Naive thymus-derived CD4-positive, alpha-beta T cell (primary cell): Measurements from ENCODE around the gene EFHC2. TPM values are rescaled to one million over a fixed set of nuclear protein-coding genes. Genes with fewer than 3 reads are reported as not detected.

Source experiments
- ATAC-seq: fragments of 150-1000 bp; cut with Tn5 transposase; 2 replicates; pipeline ENCODE4 v1.10.0; 2021; ENCODE audit warnings: mild to moderate bottlenecking, moderate library complexity
- CTCF ChIA-PET: fragments of 350-600 bp; sonication (Branson Sonifier 250); formaldehyde crosslinking; loops from one replicate; lab custom pipeline; 2021; ENCODE audit warnings: antibody characterized with exemption; lab: Charles Lee
- POLR2A ChIA-PET: fragments of 350-600 bp; sonication (Branson Sonifier 250); formaldehyde crosslinking; loops from one replicate; lab custom pipeline; 2021; ENCODE audit warnings: antibody characterized with exemption, inconsistent platforms; lab: Charles Lee
- DNase-seq, 9 donors: peaks; one replicate each; pipeline versions ENCODE4 v3.0.0 to v3.0.0-alpha.2; 2020 to 2022; ENCODE audit warnings: mixed read lengths in 1 of 9
- H3K27ac ChIP-seq: one replicate; pipeline ENCODE4 v1.7.0; 2013; ENCODE audit warnings: mild to moderate bottlenecking, low read depth, low read length, moderate library complexity
- H3K27me3 ChIP-seq, 2 donors: one replicate each; pipeline ENCODE4 v1.7.0; 2013; ENCODE audit warnings: low read length in 2 of 2, mild to moderate bottlenecking in 2 of 2, moderate library complexity in 2 of 2; ENCODE audit not compliant: control insufficient read depth in 2 of 2, insufficient read depth in 2 of 2
- H3K36me3 ChIP-seq, 3 experiments: 1 replicate in 2 of 3; 2 replicates in 1 of 3; pipeline ENCODE4 v1.7.0; 2013; ENCODE audit warnings: low read length in 3 of 3, mild to moderate bottlenecking in 3 of 3, moderate library complexity in 1 of 3; ENCODE audit not compliant: insufficient read depth in 3 of 3, control insufficient read depth in 2 of 3
- H3K4me1 ChIP-seq, 2 donors: one replicate each; pipeline ENCODE4 v1.7.0; 2013; ENCODE audit warnings: low read length in 2 of 2, mild to moderate bottlenecking in 2 of 2, moderate library complexity in 1 of 2; ENCODE audit not compliant: control insufficient read depth in 2 of 2, insufficient read depth in 2 of 2
- H3K4me3 ChIP-seq: 2 replicates; pipeline ENCODE4 v1.7.0; 2013; ENCODE audit warnings: mild to moderate bottlenecking, low read length
- H3K9me3 ChIP-seq, 3 experiments: 1 replicate in 2 of 3; 2 replicates in 1 of 3; pipeline ENCODE4 v1.7.0; 2013; ENCODE audit warnings: low read length in 3 of 3; ENCODE audit not compliant: control insufficient read depth in 2 of 3
- H3K27ac Mint-ChIP-seq, 9 donors: one replicate each; pipeline ENCODE4 v1.8.0; 2020 to 2022; ENCODE audit warnings: mixed read lengths in 9 of 9, mild to moderate bottlenecking in 8 of 9, moderate library complexity in 5 of 9, inconsistent platforms in 2 of 9
- H3K27me3 Mint-ChIP-seq, 5 donors: one replicate each; pipeline ENCODE4 v1.8.0; 2021 to 2022; ENCODE audit warnings: mixed read lengths in 5 of 5, mild to moderate bottlenecking in 1 of 5
- H3K36me3 Mint-ChIP-seq, 5 donors: one replicate each; pipeline ENCODE4 v1.8.0; 2020 to 2022; ENCODE audit warnings: mixed read lengths in 5 of 5, mild to moderate bottlenecking in 3 of 5, inconsistent platforms in 1 of 5
- H3K4me1 Mint-ChIP-seq, 7 donors: one replicate each; pipeline ENCODE4 v1.8.0; 2020 to 2022; ENCODE audit warnings: mixed read lengths in 7 of 7, mild to moderate bottlenecking in 3 of 7, inconsistent platforms in 1 of 7
- H3K4me3 Mint-ChIP-seq, 10 donors: one replicate each; pipeline ENCODE4 v1.8.0; 2020 to 2022; ENCODE audit warnings: mild to moderate bottlenecking in 10 of 10, mixed read lengths in 10 of 10, moderate library complexity in 6 of 10, inconsistent platforms in 2 of 10
- H3K9me3 Mint-ChIP-seq, 11 donors: one replicate each; pipeline ENCODE4 v1.8.0; 2020 to 2022; ENCODE audit warnings: mixed read lengths in 11 of 11, mild to moderate bottlenecking in 4 of 11, inconsistent platforms in 1 of 11, moderate library complexity in 1 of 11
- intact Hi-C, 2 donors: fragments of 100-400 bp; cut with micrococcal nuclease; formaldehyde crosslinking; loops; one replicate each; pipeline ENCODE4 v1.15.1; 2023
- polyA plus RNA-seq, 2 donors: library from polyadenylated mRNA; unstranded; fragments of 300-500 nt; fragmentation: Illumina TruSeq; gene quantifications; one replicate each; pipeline ENCODE4 v1.2.3, GENCODE V29; 2021
- total RNA-seq, 6 experiments: library from RNA in 5 of 6; stranded (reverse) in 5 of 6; gene quantifications; 1 replicate in 5 of 6; 2 replicates in 1 of 6; pipeline ENCODE4 v1.2.3 and lab custom pipeline; 2021 to 2026

The EFHC2 gene
- total and polyA plus RNA-seq, 7 experiments from 2014 or later: 0.31 to 3.3 (median 2.1) TPM

DNA sequence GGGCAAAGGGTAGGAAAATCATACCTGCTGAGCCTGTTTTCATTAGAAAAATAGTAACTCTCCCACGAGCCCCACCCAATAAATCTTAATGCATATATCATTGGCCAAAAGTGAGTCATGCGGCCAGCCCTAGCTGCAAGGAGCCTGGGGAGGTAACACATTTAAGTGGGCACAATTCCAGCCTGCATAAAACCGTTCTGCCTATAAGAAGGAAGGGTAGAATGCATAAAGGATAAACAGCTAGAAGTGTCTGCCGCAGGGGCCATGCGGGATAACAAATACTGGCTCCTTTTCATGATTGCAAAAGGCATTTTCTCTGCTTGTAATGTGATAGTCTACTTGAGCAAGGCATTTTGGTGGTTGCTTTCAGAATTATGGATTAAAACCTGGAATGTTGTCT is 37.1 kb downstream of the EFHC2 start:
- POLR2A ChIA-PET: no interaction called here

DNA sequence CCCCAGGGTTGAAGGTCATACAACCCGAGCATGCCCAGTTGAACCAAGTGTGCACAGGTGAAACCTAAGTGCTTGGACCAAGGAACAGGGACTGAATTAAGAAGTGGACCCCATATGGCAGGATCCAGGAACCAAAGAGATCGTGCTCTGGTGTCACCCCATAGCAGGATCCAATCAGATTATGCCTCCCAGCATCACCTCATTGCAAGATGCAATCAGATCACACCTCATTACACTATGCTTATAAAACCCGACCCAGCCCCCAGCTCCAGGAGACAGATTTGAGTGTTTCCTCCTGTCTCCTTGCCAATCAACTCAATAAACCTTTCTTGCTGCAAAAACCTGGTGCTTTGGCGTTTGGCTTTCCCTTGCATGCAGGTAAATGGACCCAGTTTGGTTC is 37.6 kb downstream of the EFHC2 start:
- Mint-ChIP-seq H3K27me3 (no peaks in the 10 kb centered on the region), H3K4me3 (no peak overlapping the region), H3K4me1 (peaks cover 0 to 4% (median 0%) of the 10 kb centered on the region in 7 donors), H3K9me3 (no peaks in the 10 kb centered on the region), H3K27ac (no peak overlapping the region), H3K36me3 (no peaks in the 10 kb centered on the region)
- H3K4me3 ChIP-seq: no peak overlapping the region
- no peaks in the 10 kb centered on the region for H3K4me1 ChIP-seq
- H3K27ac ChIP-seq: no peak overlapping the region
- DNase-seq (no peak), ATAC-seq (no peak)
- intact Hi-C loops: loop anchor here in 1 of 2 donors (5.0 to 10.0 kb wide), 2 partner anchors 36 to 191 kb away; partner anchors contain the start of gene EFHC2
- H3K36me3 ChIP-seq: no peaks in the 10 kb centered on the region
- H3K27me3 ChIP-seq: no peaks in the 10 kb centered on the region
- no peaks in the 10 kb centered on the region for H3K9me3 ChIP-seq
- CTCF ChIA-PET: interaction anchor here (1.4 kb wide), 1 partner anchor 61 kb away, joined by 3 read pairs; no protein-coding TSS in a partner anchor
- POLR2A ChIA-PET: no interaction called here

More for the DNA sequence above, 37.1 kb downstream of the EFHC2 start:
- Mint-ChIP-seq H3K4me1 (peaks cover 0 to 7% (median under 1%) of the 10 kb centered on the region in 7 donors), H3K4me3 (no peak overlapping the region), H3K27me3 (no peaks in the 10 kb centered on the region), H3K9me3 (no peaks in the 10 kb centered on the region), H3K27ac (peak overlapping the region in 1 of 9 donors; percentile 62), H3K36me3 (no peaks in the 10 kb centered on the region)
- Histone ChIP-seq H3K4me3 (no peak overlapping the region), H3K27ac (no peak overlapping the region), H3K9me3 (no peaks in the 10 kb centered on the region), H3K4me1 (no peaks in the 10 kb centered on the region), H3K27me3 (no peaks in the 10 kb centered on the region), H3K36me3 (no peaks in the 10 kb centered on the region)
- DNase-seq (no peak), ATAC-seq (no peak)
- CTCF ChIA-PET: interaction anchor here (1.4 kb wide), 1 partner anchor 62 kb away, joined by 3 read pairs; no protein-coding TSS in a partner anchor
- intact Hi-C loops: loop anchor here in 1 of 2 donors (5.0 to 10.0 kb wide), 2 partner anchors 36 to 192 kb away; partner anchors contain the start of gene EFHC2

DNA sequence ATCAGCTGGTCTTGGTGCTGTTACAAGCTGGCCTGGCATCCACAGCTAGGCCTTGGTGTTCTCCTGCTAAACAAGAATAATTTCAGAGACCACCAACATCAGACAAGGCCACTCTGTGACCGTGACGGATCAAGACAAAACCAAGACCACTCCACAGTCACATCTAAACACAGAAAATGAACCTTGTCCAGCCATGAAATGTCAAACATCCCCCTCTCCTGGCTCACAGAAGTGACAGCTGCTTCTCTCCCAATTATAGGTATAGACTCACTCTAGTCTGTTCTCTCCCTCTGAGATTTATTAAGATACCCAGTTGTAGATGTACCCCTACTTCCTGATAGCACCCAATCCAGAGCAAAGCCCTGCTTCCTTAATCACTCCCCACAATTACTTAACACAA is 40.4 kb downstream of the EFHC2 start:
- no peaks in the 10 kb centered on the region for H3K27me3 ChIP-seq
- H3K36me3 Mint-ChIP-seq: no peaks in the 10 kb centered on the region
- ChIA-PET CTCF (interaction anchor here (0.6 to 3.0 kb wide), 8 partner anchors 50 to 467 kb away, joined by 3 to 23 read pairs (median 3); partner anchors contain the start of gene FUNDC1), POLR2A (interaction anchor here (0.6 to 0.9 kb wide), 3 partner anchors 24 to 68 kb away, joined by 3 to 7 read pairs (median 3); no protein-coding TSS in a partner anchor)
- no peak overlapping the region for H3K4me3 Mint-ChIP-seq
- no peak overlapping the region for H3K27ac ChIP-seq
- no peaks in the 10 kb centered on the region for H3K9me3 Mint-ChIP-seq
- no peaks in the 10 kb centered on the region for H3K9me3 ChIP-seq
- peaks cover 0 to 4% (median 0%) of the 10 kb centered on the region in 7 donors for H3K4me1 Mint-ChIP-seq
- no peaks in the 10 kb centered on the region for H3K36me3 ChIP-seq
- peak overlapping the region in 2 of 9 donors; percentile 54 to 59 for H3K27ac Mint-ChIP-seq
- intact Hi-C loops: loop anchor here in 1 of 2 donors (1.0 to 10.0 kb wide), 4 partner anchors 50 to 466 kb away; no protein-coding TSS in a partner anchor
- no peak for ATAC-seq
- no peak overlapping the region for H3K4me3 ChIP-seq
- no peaks in the 10 kb centered on the region for H3K4me1 ChIP-seq
- H3K27me3 Mint-ChIP-seq: no peaks in the 10 kb centered on the region
- DNase-seq: peak in 3 of 9 donors; percentile 8 to 25 (median 11)

DNA sequence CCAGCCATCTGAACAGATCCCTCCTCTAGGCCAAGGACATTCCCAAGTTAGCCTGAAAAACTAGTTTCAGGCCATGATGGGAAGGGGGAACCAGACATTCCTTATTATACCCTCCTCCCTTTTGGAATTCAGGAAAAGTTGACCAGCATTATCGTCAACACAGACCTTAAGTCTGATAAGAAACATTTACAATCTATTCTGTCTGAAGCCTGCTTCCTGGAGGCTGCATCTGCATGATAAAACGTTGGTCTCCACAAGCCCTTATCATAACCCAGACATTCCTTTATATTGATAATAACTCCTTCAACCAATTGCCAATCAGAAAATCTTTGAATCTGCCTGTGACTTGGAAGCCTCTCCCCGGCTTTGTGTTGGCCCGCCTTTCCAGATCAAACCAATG is 44.3 kb downstream of the EFHC2 start:
- Histone ChIP-seq H3K4me3 (no peak overlapping the region), H3K36me3 (no peaks in the 10 kb centered on the region), H3K27ac (no peak overlapping the region), H3K27me3 (no peaks in the 10 kb centered on the region), H3K4me1 (no peaks in the 10 kb centered on the region), H3K9me3 (no peaks in the 10 kb centered on the region)
- Mint-ChIP-seq H3K27me3 (no peaks in the 10 kb centered on the region), H3K36me3 (peaks cover 0 to 4% (median 0%) of the 10 kb centered on the region in 5 donors), H3K4me3 (no peak overlapping the region), H3K27ac (no peak overlapping the region), H3K9me3 (peaks cover 0 to 5% (median 0%) of the 10 kb centered on the region in 11 donors), H3K4me1 (peaks cover 0 to 4% (median 0%) of the 10 kb centered on the region in 7 donors)
- intact Hi-C loops: no loop called here
- DNase-seq (no peak), ATAC-seq (no peak)
- POLR2A ChIA-PET: no interaction called here
- CTCF ChIA-PET: no interaction called here

DNA sequence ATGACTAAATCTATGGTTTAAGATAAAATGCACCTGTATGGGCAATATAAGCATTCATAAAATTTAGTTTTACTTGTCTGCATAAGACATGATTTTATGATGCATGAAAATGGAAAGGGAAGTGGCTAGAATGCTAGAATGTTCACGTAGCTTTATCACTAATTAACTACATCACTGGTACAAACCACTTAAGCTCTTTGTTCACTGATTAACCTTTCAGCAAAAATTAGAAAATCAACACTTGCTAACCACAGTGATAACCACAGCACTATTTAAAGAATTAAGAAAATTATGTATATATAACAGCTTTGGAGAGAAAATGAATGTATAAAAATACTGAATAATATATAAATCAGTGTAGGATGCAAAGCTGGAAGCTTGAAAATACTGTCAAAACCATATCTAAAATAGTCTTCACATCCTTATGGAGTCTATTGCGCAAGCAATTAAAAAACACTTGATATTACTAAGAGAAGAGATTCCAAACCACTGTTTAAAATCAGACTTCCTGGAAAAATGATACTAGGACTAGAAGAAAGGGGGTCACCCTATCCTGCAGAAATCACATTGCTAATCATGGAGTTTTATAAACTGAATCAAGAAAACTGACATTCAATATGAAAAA is 51.9 kb downstream of the EFHC2 start:
- no peak overlapping the region for H3K27ac ChIP-seq
- H3K4me1 ChIP-seq: no peaks in the 10 kb centered on the region
- no peak for ATAC-seq
- H3K4me3 ChIP-seq: no peak overlapping the region
- no peaks in the 10 kb centered on the region for H3K36me3 ChIP-seq
- no peaks in the 10 kb centered on the region for H3K9me3 ChIP-seq
- ChIA-PET POLR2A (no interaction called here), CTCF (interaction anchor here (1.0 kb wide), 1 partner anchor 48 kb away, joined by 3 read pairs; no protein-coding TSS in a partner anchor)
- H3K27ac Mint-ChIP-seq: no peak overlapping the region
- intact Hi-C loops: no loop called here
- peaks cover 0 to 4% (median 0%) of the 10 kb centered on the region in 11 donors for H3K9me3 Mint-ChIP-seq
- no peak overlapping the region for H3K4me3 Mint-ChIP-seq
- DNase-seq: no peak
- peaks cover 0 to 4% (median 0%) of the 10 kb centered on the region in 7 donors for H3K4me1 Mint-ChIP-seq
- no peaks in the 10 kb centered on the region for H3K27me3 ChIP-seq
- H3K36me3 Mint-ChIP-seq: peaks cover 0 to 4% (median 0%) of the 10 kb centered on the region in 5 donors
- H3K27me3 Mint-ChIP-seq: no peaks in the 10 kb centered on the region

DNA sequence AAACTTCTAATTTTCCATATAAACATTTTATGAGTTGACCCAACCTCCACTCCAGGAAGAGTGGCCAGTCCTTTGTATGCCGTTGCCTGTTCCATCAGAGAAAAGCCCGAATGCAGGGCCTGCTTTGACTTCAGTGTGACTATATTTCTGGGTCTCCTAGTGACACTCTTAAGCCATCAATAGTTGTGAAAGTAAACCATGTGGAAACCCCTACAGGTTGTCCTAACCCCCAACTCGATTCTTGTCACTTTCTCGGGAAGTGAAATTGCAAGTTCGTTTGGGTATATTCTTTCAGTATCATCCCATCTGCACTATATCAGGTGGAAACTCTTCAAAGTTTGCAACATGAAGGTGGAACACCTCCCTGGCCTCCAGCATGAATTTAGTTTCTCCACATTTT is 52.8 kb downstream of the EFHC2 start:
- no peak for ATAC-seq
- ChIA-PET CTCF (no interaction called here), POLR2A (interaction anchor here (0.5 kb wide), 1 partner anchor 204 kb away, joined by 3 read pairs; no protein-coding TSS in a partner anchor)
- Histone ChIP-seq H3K4me1 (no peaks in the 10 kb centered on the region), H3K36me3 (no peaks in the 10 kb centered on the region), H3K27me3 (no peaks in the 10 kb centered on the region), H3K27ac (no peak overlapping the region), H3K9me3 (no peaks in the 10 kb centered on the region), H3K4me3 (no peak overlapping the region)
- Mint-ChIP-seq H3K4me3 (no peak overlapping the region), H3K9me3 (peaks cover 0 to 4% (median 0%) of the 10 kb centered on the region in 11 donors), H3K27ac (no peak overlapping the region), H3K27me3 (no peaks in the 10 kb centered on the region), H3K4me1 (peaks cover 0 to 4% (median 0%) of the 10 kb centered on the region in 7 donors), H3K36me3 (peaks cover 0 to 4% (median 0%) of the 10 kb centered on the region in 5 donors)
- intact Hi-C loops: no loop called here
- no peak for DNase-seq
